HG03159 (cell line): Measurements from ENCODE around the gene NBEAL2.
A peak's percentile ranks its signal among the peaks of the same experiment; 100 is the strongest.

Experiments used
- ATAC-seq: cut with Tn5 transposase; IDR thresholded peaks from one replicate; pipeline ENCODE4 v1.9.1; 2021; ENCODE audit warnings: mild to moderate bottlenecking, moderate library complexity; ENCODE audit not compliant: unreplicated experiment

NBEAL2 gene

DNA sequence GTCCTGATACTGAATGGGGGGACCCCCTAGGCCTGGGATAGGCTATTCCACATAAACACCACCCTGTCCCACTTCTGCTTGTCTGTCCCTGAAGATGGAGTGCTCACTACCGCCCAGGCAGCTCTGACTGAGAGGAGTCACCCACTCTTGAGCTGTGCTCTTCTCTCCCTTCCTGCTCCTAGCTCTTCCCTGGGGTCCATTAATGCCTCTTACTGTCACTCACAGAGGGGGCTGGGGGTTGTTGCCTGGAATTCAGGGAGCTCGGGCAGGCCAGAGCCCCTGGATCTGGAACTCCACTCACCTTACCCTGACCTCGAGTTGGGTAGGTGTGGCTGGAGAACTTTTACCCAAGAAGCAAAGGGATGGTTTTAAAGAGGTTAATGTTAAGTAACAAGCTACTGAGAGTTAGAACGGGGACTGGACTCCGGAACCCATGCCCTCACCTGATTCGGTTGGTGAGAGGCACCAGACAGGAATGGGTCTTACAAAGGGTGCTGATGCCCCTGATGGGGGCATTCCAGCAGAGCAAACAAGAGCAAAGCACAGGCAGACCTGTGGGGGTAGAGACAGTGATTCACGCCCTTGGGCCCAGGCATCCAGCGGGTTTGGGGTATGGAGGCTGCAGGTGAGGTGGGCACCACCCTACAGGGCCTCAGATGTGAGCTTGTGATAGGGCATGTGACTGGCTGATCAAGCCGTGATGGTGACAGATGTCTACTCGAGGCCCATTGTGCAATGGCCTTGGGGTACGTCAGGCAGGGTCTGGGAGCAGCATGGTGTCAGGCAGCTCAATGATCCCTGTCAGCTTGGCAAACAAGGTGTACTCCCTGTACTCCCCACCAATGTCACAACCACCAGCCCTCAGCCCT lies 5.4 kb downstream of the NBEAL2 start:
- ATAC-seq = no peak

- ATAC-seq = no peak
Measured at GRCh38 chr3:46985588-46985987, 6.1 kb downstream of the NBEAL2 start.

- ATAC-seq = no peak
Measured at GRCh38 chr3:46986055-46986730, 6.7 kb downstream of the NBEAL2 start.

DNA sequence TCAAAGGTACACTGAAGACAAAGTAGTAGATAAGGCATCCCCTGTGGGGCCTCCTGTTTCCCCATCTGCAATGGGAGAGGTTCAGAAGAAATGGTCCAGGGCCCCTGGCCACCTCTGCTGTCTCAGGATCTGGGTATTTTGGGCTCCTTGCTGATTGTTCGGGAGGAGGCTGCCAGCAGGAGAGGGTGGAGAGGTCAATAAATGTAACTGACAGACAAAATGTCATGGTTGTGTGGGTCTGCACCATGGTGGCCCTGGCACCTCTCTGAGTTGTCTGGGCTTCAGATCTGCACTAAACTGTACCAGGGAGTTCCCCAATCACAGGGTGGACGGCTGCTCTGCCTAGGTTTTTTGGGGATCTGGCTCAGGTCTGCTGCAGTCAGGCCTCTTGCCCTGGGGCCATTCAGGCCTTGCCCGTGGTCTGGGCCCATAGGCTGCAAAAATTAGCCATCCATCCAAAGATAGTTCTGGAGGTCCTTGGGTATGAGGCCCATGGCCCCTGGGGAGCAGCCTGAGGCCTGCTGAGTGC lies 7.4 kb downstream of the NBEAL2 start:
- ATAC-seq = no peak

GRCh38 chr3:46987319-46987742 lies 7.9 kb downstream of the NBEAL2 start:
- ATAC-seq = no peak

DNA sequence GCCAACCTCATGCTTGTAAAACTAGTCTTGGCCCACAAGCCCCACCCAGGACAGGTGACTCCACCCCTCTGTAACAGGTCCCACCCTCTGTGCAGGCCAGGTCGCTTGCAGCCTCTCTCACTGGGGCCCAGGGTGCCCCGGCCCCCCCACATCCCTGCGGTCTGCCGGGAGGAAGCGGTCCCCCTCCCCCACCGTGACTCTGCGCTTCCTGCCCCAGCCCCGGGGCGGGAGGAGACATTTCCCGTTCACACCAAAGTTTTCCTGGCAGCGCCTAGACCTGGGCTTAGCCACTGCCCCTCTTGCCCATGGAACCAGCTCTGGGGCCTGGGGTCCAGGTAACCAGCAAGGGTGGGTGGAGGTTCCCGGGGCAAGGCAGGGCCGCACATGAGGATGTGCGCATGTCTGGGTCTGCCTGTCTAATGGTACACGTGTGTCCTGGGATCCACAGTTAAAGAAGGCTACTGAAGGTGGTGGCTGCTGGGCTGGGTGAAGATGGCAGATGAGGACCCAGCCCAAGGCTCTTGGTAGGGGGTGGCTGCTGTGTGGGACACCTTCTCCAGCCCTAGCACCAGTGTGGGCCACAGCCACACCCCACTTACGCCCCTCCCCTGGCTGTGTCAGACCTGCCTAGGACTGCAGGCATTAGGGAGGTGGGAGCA lies 8.4 kb downstream of the NBEAL2 start:
- peak; percentile 74 for ATAC-seq

DNA sequence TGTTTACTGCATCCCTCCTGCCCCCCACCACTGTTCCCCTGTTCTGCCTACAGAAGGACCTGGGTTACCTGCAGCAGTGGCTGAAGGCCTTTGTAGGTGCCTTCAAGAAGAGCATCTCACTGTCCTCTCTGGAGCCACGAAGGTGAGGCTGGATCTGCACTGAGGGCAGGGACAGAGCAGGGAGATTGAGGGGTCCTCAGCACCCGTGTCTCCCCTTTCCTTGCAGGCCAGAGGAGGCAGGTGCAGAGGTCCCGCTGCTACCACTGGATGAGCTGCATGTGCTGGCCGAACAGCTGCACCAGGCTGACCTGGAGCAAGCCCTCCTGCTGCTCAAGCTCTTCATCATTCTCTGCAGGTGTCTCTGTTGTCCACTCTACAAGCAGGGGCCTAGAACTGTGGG lies 9.2 kb downstream of the NBEAL2 start:
- ATAC-seq = no peak

- ATAC-seq = no peak
Measured at GRCh38 chr3:46989146-46989810, 9.8 kb downstream of the NBEAL2 start.

GRCh38 chr3:46990573-46991374 lies 11.3 kb downstream of the NBEAL2 start:
- no peak for ATAC-seq

DNA sequence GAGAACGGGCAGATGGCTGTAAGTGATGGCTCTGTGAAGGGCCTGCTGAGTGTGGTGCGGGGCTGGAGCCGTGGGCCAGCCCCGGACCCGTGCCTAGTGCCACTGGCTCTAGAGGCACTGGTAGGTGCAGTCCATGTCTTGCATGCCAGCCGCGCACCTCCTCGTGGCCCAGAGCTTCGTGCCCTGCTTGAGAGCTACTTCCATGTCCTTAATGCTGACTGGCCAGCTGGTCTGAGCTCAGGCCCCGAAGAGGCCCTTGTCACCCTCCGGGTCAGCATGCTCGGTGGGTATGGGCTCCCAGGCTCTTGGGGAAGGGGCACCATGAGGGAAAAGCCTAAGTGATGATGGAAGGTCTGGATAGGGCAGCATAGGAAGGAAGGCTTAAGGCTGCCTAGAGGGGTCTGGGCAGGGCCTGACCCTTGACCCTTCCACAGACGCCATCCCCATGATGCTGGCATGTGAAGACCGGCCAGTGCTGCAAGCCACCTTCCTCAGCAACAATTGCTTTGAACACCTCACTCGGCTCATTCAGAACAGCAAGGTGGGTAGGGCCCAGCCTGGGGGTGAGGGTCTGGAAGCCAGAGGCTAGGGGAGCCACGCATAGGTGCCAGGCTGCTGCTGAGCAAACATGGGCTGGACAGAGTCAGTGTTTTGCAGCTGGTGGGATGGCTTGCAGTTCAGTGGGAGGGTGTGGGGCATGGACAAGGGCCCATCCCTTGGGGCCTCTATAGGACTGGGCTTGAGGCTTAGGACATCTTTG lies 12.1 kb downstream of the NBEAL2 start:
- ATAC-seq = no peak

DNA sequence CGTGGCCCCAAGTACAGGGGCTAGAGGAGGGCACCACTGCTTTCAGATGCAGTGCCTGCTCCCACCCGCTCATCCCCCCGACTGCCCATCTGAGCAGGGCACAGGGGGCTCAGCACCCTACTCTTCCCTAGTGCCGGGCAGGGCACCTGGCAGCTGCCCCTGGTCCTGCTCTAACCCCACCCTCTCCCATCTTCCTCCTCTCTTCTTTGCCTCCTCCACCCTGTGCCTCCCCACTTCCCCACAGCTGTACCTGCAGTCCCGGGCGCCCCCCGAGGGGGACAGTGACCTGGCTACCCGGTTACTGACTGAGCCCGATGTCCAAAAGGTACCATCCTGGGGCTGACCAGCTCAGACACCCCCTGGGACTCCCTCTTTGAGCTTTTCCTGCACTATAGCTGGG lies 12.8 kb downstream of the NBEAL2 start:
- ATAC-seq = no peak

- ATAC-seq = no peak
Measured at GRCh38 chr3:46993292-46993691, 13.8 kb downstream of the NBEAL2 start.

DNA sequence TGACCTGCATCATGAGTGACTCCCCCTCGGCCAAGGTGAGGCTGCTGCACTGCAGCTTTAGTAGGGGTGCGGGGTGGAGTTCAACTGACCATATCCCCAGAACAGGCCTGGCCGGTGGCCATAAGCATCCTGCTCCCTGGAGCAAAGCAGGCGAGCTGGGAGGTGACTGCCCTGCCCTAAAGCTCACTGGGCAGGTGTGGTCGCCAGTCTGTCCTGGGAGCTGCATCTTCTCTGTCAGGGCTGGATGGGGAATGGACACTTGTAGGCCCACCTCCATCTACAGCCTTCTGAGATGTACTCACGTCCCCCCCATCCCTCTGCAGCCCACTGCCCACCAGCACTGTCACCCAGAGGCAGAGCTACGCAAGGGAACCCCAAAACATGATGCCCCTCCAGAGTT lies 14.5 kb downstream of the NBEAL2 start:
- no peak for ATAC-seq

- no peak for ATAC-seq
Measured at GRCh38 chr3:46994801-46995731, 15.6 kb downstream of the NBEAL2 start.

GRCh38 chr3:46995901-46996562 lies 16.6 kb downstream of the NBEAL2 start:
- no peak for ATAC-seq

- no peak for ATAC-seq
Measured at GRCh38 chr3:46996689-46997452, 17.4 kb downstream of the NBEAL2 start.

- no peak for ATAC-seq
Measured at GRCh38 chr3:46997453-46998091, 18.1 kb downstream of the NBEAL2 start.
